ENCODE measurements around the gene FXYD4.
A peak's percentile ranks its signal among the peaks of the same experiment; 100 is the strongest.
"Not testable (repeated sequence)": the region's sequence is repeated elsewhere in the genome, so short reads cannot be mapped to it uniquely, and the experiment has no call there.

The FXYD4 gene

GRCh38 chr10:43417950-43418768, 46.7 kb downstream of the FXYD4 start:
- FAIRE-seq (no peak), DNase-seq (ENCODE audit: insufficient read length, low spot score) (no peak)
- TF ChIP-seq POLR2A (IDR thresholded peaks at IDR 0.05; ENCODE audit: low read depth, low read length) = no peak

GRCh38 chr10:43419997-43420368, 48.5 kb downstream of the FXYD4 start:
- TF ChIP-seq POLR2A (IDR thresholded peaks at IDR 0.05; ENCODE audit: low read depth, low read length) = no peak
- DNase-seq (ENCODE audit: insufficient read length, low spot score) (no peak), FAIRE-seq (no peak)

GRCh38 chr10:43420369-43421200, 49.1 kb downstream of the FXYD4 start:
- DNase-seq (ENCODE audit: insufficient read length, low spot score) = peak; percentile 74
- FAIRE-seq = no peak
- TF ChIP-seq POLR2A (IDR thresholded peaks at IDR 0.05; ENCODE audit: low read depth, low read length) = peak; percentile 34

- DNase-seq (ENCODE audit: insufficient read length, low spot score) = no peak
- FAIRE-seq = no peak
- no peak for TF ChIP-seq POLR2A (IDR thresholded peaks at IDR 0.05; ENCODE audit: low read depth, low read length)
Observed at GRCh38 chr10:43421201-43421507, 49.7 kb downstream of the FXYD4 start.

- DNase-seq (ENCODE audit: insufficient read length, low spot score) (no peak), FAIRE-seq (no peak)
Observed at GRCh38 chr10:43421519-43421918, 50.1 kb downstream of the FXYD4 start.

GRCh38 chr10:43421944-43422343, 50.5 kb downstream of the FXYD4 start:
- not testable (repeated sequence) for DNase-seq (ENCODE audit: insufficient read length, low spot score); FAIRE-seq

More at GRCh38 chr10:43421519-43421918, 50.1 kb downstream of the FXYD4 start:
- no peak for TF ChIP-seq POLR2A (IDR thresholded peaks at IDR 0.05; ENCODE audit: low read depth, low read length)

GRCh38 chr10:43424416-43424815, 53.0 kb downstream of the FXYD4 start:
- DNase-seq (ENCODE audit: insufficient read length, low spot score) (no peak), FAIRE-seq (no peak)
- no peak for TF ChIP-seq POLR2A (IDR thresholded peaks at IDR 0.05; ENCODE audit: low read depth, low read length)
